Fibroblast of skin of right quadriceps (primary cell): Measurements from ENCODE around the gene CPA4.

Source experiments
- DNase-seq: peaks from one replicate; pipeline ENCODE4 v3.0.0-alpha.2; 2013

Gene CPA4

DNA sequence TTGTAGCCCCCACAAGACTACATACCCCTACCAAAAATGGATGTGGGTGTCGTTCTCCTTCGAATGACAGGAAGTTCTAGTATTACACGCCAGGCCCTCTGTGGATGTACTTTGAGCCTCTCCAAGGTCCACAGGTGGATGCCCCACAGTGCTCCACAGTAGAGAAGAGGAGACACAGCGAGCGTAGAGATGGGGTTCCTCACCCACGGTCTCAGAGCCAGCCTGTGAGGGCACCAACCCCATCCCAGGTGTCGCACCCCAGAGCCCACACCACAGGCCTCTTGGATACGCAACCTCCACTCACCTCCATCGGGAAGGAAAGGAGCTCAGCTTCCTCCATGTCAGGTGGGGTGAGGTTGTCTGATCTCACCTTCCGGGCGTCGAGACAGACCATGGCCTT is 54.0 kb downstream of the CPA4 start:
- DNase-seq: no peak

DNA sequence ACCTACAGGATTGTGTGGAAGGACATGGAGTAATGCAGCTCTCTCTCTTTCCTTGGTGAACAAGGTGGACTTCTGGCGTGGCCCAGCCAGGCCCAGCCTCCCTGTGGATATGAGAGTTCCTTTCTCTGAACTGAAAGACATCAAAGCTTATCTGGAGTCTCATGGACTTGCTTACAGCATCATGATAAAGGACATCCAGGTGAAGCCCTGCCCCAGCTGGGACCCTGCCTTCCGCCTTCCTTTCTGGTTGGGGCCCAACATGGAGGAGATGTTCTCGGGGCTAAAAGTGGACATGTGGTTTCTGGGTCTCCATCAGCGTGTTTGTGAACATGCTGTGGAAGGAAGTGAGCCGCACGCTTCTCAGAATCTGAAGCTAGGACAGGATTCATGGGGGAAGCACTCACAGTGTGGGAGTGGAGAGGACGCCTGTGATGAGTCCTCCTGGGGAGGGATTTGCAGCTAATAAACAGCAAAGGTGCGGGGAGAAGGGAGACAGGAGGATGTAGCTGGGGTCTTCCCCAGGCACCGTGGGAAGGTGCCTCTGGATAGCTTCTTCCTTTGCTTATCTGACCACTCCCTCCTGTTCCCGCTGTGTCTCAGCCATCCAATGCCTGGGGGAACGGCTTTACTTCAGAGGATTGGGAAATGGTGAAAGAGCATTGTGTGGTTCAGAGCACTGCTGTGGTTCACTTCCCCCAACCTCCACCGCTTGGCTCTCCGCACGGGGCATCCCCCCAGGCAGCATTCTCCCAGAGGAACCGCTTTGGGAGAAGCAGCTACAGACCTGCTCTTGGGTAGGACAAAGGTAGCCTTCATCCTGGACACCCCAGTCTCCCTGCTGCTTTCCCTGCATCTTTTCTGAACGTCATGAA is 57.2 kb downstream of the CPA4 start:
- DNase-seq: peak; percentile 79

DNA sequence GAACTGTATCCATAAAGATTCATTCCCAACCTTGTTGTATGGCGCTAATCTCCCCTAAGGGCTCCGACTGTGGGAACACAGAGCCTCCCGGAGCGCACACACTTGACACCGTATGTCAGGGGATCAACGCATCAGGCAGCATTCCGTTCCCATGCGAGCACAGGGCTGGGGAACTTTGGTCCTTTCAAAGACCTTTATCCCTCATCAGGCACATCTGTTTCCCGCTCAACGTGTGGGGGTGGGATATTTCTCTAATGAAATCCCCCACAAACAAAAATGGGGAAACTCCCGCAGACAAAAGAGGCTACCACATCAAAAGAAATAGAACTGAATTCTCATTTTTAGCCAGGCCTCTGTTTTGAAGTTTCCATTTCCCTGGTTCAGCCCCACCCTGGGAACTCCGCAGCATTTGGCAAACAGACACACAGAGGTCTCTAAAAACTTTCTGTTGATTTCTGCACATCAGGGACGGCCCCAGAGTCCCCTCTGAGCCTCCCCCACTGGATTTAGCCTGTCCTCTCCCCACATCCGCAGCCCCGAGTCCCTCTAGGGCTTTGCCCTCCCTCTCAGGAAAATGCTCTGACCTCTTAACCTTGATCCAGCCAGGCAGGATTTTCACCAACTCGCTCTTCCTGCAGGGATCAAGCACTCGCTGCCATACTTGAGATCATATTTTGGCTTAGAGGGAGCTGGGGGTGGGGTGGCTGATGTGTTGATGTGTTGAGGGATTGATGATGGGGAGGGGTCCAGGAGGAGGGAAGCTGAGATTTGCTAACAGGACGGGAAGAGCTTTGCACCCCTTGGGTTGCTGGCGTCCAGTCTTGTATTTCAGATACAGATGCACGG is 58.2 kb downstream of the CPA4 start:
- DNase-seq: peak; percentile 46

DNA sequence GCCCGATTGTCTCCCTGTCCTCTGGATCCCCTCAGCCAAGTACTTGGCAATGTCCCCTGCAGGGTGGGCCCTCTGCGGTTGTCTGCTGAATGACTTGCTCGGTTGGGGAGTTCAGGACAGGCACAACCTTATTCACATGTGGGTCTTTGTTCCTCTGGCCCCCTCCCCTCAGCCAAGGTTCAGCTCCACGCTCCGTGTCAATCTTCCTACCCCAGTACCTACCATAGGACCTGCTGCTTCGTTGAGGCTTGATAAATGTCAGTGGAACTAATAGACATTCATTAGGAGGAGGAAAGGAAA is 58.8 kb downstream of the CPA4 start:
- DNase-seq: no peak

DNA sequence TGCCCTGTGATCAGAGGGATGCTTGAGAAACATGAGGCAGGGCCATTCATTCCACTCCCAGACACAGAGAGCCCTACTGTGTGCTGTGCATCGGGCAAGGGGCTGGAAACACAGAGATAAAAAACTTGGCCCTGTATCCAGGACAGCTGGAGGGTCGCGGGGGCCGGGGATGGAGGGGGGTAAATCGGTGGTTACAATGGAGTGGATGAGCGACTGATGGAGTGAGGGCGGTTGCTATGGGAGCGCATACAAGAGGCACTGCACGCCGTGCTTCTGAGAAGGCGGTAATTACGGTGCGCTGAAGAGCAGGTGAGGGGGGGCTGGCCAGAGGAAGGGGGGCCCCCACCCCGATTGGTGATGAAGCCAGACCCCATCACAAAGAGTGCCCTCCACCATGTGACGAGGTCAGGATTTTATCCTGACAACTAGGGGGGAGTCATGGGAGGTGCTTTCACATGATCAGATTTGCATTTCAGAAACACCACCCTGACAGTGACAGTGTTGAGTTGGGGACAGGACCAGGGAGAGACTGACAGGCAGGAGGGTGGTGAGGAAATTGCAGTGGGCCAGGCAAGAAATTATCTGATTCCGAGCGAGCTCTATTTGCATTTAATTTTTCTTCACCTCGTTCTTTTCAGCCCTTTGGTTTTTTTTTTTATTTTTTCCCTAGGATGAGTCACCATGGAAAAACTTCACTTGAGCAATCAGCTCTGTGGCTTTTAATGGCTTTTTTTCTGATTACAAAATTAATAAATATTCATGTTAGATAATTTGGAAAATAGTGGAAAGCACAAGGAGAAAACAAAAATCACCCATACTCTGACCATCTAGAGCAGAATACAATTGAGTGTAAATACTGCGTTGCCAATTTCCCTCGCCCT is 59.5 kb downstream of the CPA4 start:
- DNase-seq: peak; percentile 83

DNA sequence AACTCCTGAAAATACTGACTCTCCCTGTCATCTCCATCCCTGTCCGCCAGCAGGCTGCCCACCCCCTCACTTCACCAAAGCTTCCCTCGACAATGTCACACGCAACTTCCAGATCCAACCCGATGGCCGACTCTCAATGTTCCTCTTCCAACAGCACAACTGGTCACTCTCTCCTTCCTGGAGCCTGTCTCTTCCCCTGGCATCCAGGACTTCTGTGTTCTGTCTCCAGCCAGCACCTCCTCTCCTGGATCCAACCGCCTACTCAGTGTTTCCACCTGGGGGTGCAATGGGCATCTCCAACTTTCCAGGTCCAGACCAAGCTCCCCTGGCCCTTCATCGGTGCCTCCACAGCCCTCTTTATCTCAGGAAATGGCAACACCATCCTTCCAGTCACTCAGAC is 60.2 kb downstream of the CPA4 start:
- no peak for DNase-seq

DNA sequence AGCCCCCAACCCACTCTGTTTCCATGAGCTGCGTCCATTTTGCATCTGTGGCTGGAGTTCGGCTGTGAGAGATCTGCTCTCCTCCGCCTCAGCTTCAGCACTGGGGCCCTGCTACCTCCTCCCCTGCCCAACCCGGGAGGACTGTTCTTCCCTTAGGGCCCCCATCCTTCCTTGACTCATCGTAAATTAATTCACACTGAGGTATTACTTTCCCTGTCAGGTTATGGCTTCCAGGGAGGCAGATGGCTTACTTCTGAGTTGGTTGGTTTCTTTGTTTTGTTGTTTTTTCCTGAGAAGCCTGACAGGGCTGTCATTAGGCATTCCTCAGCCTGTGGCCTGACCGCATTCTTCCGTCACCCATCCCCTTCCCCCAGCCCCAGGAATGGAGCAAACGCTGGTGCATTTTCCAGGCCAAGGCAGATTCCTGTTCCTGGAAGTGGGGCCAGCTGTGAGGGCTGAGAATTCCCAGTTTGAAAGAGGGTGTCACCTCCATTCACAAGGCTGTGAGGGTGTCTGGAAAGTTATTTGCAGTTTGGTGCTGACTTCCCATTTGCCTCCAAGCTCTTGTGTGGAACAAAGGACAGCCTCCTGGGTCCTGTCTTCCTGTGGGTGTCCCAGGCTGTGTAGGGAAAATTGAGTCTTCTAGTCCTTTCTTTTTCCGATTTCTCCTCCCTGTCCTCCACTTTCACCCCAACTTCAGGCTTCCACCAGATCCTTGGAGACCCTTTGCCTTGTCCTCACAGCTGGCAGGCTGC is 63.3 kb downstream of the CPA4 start:
- peak; percentile 100 for DNase-seq

DNA sequence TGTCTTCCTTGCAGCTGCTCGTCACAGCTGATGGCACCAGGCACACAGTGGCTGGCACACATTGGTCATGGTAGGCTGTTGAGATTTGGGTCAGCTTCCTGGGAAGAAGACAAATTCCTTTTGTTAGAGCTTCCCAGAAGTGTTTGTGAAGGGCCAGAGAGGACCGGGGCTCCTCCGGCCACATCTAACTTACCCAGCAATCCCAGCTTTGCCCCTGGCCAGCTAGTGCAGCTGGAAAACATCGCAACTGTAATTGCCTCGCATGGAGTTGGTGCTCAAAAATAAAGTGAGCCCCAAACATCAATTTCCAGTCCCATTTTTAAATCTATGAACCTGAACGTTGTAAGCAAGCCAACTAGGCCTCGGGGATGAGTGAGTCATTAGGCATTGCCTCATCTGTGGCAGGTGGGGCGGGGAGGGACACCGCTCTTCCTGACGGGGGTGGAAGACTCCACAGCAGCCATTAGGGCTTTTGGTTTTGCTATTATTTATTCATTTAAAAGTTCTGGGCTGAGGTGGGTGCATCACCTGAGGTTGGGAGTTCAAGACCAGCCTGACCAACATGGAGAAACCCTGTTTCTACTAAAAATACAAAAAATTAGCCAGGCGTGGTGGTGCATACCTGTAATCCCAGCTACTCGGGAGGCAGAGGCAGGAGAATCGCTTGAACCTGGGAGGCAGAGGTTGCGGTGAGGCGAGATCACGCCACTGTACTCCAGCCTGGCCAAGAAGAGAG is 64.1 kb downstream of the CPA4 start:
- peak; percentile 81 for DNase-seq

DNA sequence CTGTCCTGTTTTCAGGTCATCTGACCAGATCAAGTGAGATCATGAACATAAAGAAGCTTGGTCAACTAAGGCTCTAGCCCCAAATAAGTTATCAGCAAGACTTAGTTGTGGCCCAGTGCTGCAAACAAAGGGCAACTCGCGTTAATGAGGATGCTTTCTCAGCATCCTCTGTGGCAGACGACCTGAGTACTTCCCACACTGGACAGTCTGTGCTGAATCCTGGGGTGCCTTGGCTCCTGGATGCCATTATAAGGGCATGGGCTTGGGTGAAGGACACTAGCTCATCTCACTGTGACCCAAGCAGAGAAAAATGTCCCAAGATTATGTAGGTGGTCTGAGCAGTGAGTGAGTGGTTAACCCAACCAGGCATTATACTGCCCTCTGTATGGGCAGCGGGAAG is 65.5 kb downstream of the CPA4 start:
- DNase-seq: no peak

DNA sequence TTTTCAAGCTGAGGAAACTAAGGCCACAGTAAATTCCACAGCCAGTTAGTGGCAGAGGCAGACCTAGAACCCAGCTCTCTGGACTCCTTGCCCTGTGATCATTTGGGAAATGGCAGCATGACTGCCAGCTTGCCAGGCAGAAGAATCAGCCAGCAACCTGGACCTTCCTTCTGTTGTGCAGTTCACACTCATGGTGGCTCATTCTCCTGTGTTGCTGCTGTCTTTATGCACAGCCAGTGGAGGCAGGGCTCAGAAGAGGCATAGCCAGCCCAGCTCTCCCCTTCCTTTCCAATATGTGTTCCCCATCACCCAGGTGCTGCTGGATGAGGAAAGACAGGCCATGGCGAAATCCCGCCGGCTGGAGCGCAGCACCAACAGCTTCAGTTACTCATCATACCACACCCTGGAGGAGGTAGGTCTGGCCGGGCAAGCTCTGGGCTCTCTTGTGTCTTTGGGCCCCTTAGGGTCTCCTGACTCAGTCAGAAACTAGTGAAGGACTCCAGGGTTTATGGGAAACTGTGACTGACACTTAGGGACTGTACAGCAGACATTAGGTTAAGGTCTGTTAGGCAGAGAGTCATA is 66.4 kb downstream of the CPA4 start:
- DNase-seq: no peak

DNA sequence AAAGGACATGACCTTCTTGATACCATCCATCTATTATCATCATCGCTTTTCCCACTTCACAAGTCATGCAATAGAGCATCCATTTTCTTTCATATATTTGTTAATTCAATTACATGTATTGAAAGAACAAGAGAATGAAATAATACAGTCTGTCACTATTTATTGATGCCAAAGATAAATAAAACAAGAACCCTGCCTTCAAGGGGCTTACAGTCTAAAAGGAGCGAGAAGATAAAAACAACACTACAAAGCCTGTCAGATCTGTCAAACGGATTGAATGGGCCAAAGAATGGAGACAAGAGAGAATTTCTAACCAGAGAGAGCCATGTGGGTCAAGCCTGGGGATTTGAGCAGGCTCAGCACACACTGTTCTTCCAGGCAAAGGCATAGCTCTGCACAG is 67.6 kb downstream of the CPA4 start:
- DNase-seq: no peak

DNA sequence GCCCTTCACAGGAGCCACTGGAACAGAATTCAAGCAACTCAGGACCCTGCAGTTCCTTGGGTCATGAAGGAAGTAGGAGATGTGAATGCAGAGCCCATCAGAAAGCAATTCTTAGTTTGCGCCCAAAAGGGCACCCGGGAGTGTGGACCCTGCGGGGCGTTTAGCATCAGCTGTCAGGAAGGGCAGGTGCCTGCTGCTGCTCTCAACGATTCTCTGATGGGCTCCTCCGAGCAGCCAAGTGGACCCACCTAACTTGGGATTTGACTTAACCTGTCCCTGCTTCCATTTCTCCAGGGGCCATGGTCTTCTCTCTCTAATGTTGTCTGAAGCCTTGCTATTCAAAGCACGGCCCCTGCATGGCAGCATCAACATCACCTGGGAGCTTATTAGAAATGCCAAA is 68.7 kb downstream of the CPA4 start:
- no peak for DNase-seq

DNA sequence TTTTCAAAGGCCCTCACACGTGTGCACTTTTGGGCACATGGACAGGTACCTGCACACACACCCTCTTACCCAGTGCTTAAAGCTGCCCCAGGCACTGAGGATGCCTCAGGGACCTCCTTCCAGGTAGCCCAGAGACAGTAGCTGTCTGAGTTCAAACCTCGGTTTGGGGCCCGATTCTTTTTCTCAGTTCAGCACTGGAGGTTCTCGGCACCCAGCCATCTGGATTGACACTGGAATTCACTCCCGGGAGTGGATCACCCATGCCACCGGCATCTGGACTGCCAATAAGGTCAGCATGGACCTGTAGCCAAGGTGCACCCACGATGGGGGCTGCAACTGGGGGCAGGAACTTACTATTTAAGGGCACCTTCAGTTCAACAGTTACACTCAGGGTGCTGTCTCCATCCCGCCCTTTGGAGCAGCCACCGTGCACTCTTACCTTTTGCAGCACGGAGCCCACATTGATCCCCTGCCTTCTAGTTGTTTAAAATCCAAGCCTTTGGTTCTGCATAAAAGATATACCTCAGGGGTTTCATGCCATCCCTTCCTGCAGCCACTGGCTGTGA is 69.4 kb downstream of the CPA4 start:
- DNase-seq: no peak

DNA sequence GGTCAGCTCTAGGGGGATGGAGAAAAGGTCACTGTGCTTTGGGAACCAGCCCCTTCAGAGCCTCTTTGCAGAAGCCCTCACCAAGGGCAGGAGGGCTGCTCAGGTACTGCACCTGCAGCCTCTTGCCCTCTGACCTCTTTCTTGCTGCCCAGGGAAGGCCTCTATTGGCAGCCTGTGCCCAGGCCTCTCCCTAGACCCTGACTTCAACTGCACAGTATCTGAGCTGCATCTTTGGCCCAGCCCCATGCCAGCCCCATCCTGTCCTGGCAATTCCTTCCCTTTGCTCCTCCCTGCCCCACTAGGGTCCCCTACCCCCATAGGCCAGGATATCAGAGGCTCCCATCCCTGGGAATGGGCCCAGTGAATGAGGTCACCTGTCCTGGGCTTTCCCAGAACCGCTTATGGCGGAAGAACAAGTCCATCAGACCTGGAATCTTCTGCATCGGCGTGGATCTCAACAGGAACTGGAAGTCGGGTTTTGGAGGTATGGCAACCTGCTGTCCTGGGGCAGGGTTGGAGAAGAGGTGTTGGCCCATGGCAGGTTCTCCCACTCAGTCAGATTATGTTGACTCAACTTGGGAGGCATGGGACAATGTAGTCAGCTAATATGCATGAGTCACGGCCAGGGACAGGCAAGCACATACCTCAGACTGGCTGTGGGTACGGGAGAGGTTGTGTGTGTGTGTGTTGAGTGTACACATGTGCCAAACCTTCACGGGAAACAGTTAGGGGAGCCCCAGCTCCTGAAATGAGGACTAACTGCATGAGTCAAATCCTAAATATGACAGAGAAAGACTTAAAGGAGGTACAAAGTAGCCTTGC is 70.3 kb downstream of the CPA4 start:
- DNase-seq: peak; percentile 98

DNA sequence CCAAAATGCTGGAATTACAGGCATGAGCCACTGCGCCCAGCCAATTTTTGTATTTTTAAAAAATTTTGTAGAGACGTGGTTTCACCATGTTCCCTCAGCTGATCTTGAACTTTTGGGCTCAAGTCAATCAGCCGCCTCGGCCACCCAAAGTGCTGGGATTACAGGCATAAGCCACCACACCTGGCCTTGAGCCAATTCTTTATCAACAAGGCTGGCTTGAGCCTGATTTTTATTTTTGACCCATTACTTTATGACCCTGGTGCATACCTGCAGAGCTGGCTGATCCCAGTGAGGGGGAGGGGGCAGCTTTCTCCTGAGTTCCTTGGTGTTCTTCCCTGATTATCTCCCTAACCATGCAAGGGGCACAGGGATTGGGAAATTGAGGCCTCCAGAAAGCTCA is 71.5 kb downstream of the CPA4 start:
- DNase-seq: no peak

DNA sequence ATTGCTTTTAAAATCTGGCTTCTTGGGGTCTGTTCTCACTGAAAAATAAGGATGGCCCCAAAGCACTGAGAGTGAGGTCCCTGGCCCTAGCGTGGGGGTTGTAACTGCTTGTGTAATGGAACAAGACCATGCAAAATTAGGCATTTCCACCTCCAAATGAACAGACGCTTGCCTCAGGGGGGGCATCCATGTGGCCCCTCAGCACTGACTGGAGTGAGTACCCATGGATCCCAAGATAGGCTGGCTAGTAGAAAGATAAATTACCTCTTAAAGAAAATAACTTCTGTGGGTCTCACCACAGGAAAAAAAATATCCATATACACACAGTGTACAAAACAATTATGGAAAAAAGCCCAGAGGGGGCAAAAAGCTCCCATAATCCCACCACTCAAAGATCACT is 72.1 kb downstream of the CPA4 start:
- DNase-seq: no peak

DNA sequence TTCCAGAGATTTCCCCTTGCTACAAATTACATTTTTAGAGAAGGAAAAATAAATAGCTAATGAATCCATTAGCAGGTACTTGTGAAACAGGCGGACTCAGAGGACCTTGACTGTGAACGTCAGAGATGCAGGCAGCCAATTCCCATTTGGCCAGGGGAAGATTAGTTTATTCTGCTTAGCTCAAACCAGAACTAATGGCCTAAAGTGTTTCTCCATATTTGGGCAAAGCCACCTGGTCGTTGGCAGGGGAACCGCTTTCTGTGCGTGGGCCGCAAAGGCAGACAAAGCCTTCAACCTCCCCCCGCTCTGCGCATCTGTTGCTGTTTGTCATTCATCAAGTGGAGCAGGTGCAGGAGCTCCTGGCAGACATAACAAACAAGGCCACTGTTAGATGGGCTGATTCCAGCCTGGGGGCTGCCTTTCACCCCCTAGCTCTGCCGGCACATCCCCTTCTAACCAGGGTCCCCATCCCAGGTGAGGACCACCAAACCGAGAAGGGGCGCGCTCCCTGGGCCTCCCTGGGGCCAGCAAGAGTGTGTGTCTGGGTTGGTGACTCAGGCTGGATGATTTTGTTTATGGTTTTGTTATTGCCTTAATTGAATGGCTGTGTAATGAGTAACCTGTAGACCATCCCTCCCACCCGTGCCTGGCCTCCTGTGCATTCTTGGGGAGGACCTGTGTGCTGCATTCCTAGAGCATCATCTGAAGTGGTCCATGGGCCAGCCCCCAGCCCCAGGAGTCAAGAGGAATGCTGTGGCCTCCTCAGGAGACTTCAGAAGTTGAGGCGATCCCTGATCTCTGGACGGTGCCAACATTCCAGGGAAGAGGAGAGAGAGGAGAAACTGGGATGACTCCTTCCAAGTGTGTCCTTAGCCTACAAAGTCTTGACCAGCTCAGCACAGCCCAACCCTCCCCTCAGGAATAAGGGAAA is 72.8 kb downstream of the CPA4 start:
- peak; percentile 94 for DNase-seq

DNA sequence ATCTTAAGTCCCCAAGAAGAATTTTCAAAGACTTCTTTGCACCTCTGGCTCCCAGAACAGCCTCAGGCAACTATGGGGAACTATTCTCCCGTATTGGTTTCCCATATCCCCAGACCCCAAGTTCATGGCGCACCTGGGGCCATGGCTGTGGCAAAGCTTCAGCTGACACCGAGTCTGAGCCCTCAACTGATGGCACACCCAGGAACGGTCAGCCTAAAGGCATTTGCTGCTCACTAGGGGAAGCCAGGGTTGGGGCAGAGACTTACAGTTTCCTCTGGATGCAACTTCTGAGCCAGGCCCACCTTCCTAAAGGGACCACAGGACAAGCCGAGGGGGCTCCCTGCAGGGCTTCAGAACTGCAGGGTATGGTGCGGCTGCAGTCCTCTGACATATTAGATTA is 73.6 kb downstream of the CPA4 start:
- no peak for DNase-seq
